Spinal cord (tissue), 10 donors: Measurements from ENCODE around the gene ATRX. TPM values are rescaled to one million over a fixed set of nuclear protein-coding genes. Genes with fewer than 3 reads are reported as not detected.
A peak's percentile ranks its signal among the peaks of the same experiment; 100 is the strongest.
"Not testable (repeated sequence)": the region's sequence is repeated elsewhere in the genome, so short reads cannot be mapped to it uniquely, and the experiment has no call there.

Source experiments
- DNase-seq, 6 donors: peaks; one replicate each; pipeline versions ENCODE4 v3.0.0 to v3.0.0-alpha.2; 2013 to 2015; ENCODE audit warnings: low spot score in 6 of 6, low read depth in 4 of 6
- H3K27ac ChIP-seq: one replicate; pipeline ENCODE4 v1.5.1; 2013; ENCODE audit warnings: low read depth, low read length, control low read depth
- H3K27me3 ChIP-seq: one replicate; pipeline ENCODE4 v1.6.1; 2013; ENCODE audit warnings: low read length; ENCODE audit not compliant: control insufficient read depth, insufficient read depth
- H3K36me3 ChIP-seq: one replicate; pipeline ENCODE4 v1.6.1; 2013; ENCODE audit warnings: low read length; ENCODE audit not compliant: control insufficient read depth, insufficient read depth
- H3K4me1 ChIP-seq: one replicate; pipeline ENCODE4 v1.6.1; 2013; ENCODE audit warnings: low read length; ENCODE audit not compliant: control insufficient read depth, insufficient read depth
- H3K4me3 ChIP-seq: one replicate; pipeline ENCODE4 v1.5.1; 2013; ENCODE audit warnings: low read depth, low read length, control low read depth
- H3K9me3 ChIP-seq: one replicate; pipeline ENCODE4 v1.6.1; 2013; ENCODE audit warnings: low read length; ENCODE audit not compliant: control insufficient read depth, insufficient read depth
- WGBS: methylation state at CpG from one replicate; pipeline ENCODE4 v1.1.5; 2013; ENCODE audit warnings: missing lambda C conversion rate; ENCODE audit not compliant: insufficient coverage; 5-methylcytosine and 5-hydroxymethylcytosine counted together
- polyA plus RNA-seq, 2 donors: library from polyadenylated mRNA; unstranded; fragments of 120-200 nt; gene quantifications; one replicate each; pipeline ENCODE4 v1.2.1, GENCODE V29; 2013; ENCODE audit not compliant: insufficient read length in 2 of 2
- total RNA-seq, 2 donors: library from RNA; depleted of rRNA in 1 of 2; stranded (reverse); fragments of 120-200 nt in 1 of 2; fragments of >200 nt in 1 of 2; gene quantifications; one replicate each; pipeline versions ENCODE4 v1.2.3 to v1.2.4, GENCODE V29; 2013 to 2014
- donor health status: healthy.

Gene ATRX
- total and polyA plus RNA-seq, 4 donors, result 51.0 to 213 (median 85.8) TPM

DNA sequence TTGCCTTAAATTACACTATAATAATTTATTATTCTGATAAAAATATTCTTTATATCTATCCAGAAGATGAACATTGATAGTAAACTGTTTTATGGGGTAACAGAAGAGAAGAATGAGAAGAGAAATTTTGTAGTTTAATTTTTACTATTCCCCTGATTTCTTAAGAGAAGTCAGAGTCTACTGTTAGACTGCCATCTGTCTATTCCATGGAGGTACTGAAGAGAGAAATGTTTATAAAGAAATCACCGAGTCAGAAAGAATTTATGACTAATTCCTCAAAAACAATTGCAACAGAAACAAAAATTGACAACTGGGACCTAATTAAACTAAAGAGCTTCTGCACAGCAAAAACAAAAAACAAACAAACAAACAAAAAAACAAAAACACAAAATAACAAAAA lies 188.9 kb downstream of the ATRX start:
- H3K4me1 ChIP-seq, result no peaks in the 10 kb centered on the region
- no peaks in the 10 kb centered on the region for H3K36me3 ChIP-seq
- H3K4me3 ChIP-seq, result no peak overlapping the region
- no peaks in the 10 kb centered on the region for H3K9me3 ChIP-seq
- WGBS, result no CpG with 5 or more reads among the region's 1 CpG
- DNase-seq, result peak in 1 of 6 donors; percentile 1
- no peak overlapping the region for H3K27ac ChIP-seq
- no peaks in the 10 kb centered on the region for H3K27me3 ChIP-seq

DNA sequence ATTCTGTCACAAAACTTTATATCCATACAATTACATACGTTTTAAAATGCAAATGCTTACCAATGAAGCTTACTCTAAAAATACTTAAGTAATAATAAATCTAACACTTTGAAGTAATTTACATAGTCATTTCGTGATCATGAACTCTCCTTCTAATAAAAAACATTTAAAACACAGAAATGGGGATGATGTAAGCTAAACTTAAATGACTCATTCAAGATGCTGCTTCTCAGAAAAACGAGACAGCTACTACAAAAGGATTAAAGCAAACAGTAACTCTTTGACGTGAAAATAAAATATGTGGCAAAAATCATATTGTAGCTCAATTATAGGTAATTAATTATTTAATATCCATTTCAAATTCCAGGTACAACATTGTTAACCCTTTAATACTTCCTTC lies 190.2 kb downstream of the ATRX start:
- no peaks in the 10 kb centered on the region for H3K27me3 ChIP-seq
- no CpG with 5 or more reads among the region's 4 CpGs for WGBS
- DNase-seq, result no peak
- H3K4me3 ChIP-seq, result no peak overlapping the region
- H3K4me1 ChIP-seq, result no peaks in the 10 kb centered on the region
- no peaks in the 10 kb centered on the region for H3K36me3 ChIP-seq
- H3K9me3 ChIP-seq, result no peaks in the 10 kb centered on the region
- H3K27ac ChIP-seq, result no peak overlapping the region

- Histone ChIP-seq H3K27ac (no peak overlapping the region), H3K36me3 (no peaks in the 10 kb centered on the region), H3K9me3 (no peaks in the 10 kb centered on the region), H3K4me3 (no peak overlapping the region), H3K4me1 (no peaks in the 10 kb centered on the region), H3K27me3 (no peaks in the 10 kb centered on the region)
- WGBS, result no CpG with 5 or more reads among the region's 3 CpGs
- no peak for DNase-seq
Observed at GRCh38 chrX:77572322-77572721, 213.7 kb downstream of the ATRX start.

DNA sequence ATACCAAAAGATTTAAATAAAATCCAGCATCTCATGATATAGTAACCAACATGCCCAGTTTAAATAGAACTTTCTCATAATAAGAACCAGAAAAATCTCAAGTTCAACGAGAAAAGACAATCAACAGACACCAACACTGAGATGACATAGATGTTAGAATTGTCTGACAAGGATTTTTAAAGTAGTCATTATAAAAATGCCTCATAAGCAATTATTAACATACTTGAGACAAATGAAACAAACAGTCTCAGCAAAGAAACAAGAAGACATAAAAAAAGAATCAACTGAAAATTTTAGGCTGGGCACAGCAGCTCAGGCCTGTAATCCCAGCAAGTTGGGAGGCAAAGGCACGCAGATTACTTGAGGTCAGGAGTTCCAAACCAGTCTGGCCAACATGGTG lies 220.7 kb downstream of the ATRX start:
- DNase-seq, result no peak
- Histone ChIP-seq H3K27ac (no peak overlapping the region), H3K9me3 (peaks cover 1% of the 10 kb centered on the region), H3K27me3 (no peaks in the 10 kb centered on the region), H3K36me3 (no peaks in the 10 kb centered on the region), H3K4me1 (no peaks in the 10 kb centered on the region), H3K4me3 (no peak overlapping the region)
- WGBS, result 89% methylated on average over 1 of the region's 2 CpGs

DNA sequence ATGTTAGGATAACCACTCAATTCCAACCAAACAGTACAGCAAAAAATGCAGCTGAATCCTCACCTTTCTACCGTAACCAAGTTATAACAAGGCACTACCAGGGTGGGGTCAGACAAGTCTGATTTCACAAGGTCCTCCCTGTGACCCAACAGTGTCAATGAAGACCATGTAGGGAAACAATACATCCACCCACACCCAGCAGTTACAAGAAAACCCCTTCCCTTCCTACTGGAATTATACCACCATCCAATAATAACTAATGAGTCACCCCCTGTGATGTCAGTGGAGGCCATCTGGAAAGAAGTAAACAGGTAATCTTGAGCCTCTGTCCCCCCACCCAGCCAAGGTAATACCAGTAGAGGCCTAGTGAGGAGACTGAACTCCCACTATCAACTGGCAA lies 221.2 kb downstream of the ATRX start:
- WGBS, result 80% methylated on average over 1 of the region's 1 CpG
- H3K27ac ChIP-seq, result no peak overlapping the region
- no peaks in the 10 kb centered on the region for H3K27me3 ChIP-seq
- H3K4me1 ChIP-seq, result no peaks in the 10 kb centered on the region
- no peaks in the 10 kb centered on the region for H3K36me3 ChIP-seq
- H3K9me3 ChIP-seq, result peaks cover 1% of the 10 kb centered on the region
- H3K4me3 ChIP-seq, result no peak overlapping the region
- DNase-seq, result no peak

DNA sequence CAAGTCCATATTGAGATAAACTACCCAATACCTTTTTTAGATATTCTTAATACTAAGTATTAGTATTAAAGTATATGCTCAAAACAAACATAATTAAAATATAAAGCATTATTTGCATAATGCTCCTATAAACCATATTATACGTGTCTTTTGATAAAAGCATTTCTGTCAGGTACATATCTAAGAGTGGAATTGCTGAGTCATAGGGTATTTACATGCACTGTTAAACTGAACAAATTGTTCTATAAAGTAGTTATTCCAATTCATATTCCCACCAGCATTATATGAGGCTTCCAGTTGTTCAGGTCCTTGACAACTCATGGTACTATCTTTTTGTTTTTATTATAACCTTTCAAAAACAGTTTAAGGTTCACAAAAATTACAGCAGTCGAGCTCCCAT lies 224.6 kb downstream of the ATRX start:
- H3K4me1 ChIP-seq, result no peaks in the 10 kb centered on the region
- no peaks in the 10 kb centered on the region for H3K36me3 ChIP-seq
- peaks cover 1% of the 10 kb centered on the region for H3K9me3 ChIP-seq
- no CpG with 5 or more reads among the region's 2 CpGs for WGBS
- no peaks in the 10 kb centered on the region for H3K27me3 ChIP-seq
- DNase-seq, result no peak
- no peak overlapping the region for H3K4me3 ChIP-seq
- no peak overlapping the region for H3K27ac ChIP-seq

GRCh38 chrX:77556276-77556675 lies 229.7 kb downstream of the ATRX start:
- no peaks in the 10 kb centered on the region for H3K27me3 ChIP-seq
- H3K27ac ChIP-seq, result no peak overlapping the region
- H3K4me3 ChIP-seq, result no peak overlapping the region
- H3K36me3 ChIP-seq, result no peaks in the 10 kb centered on the region
- no peak for DNase-seq
- no peaks in the 10 kb centered on the region for H3K4me1 ChIP-seq
- H3K9me3 ChIP-seq, result no peaks in the 10 kb centered on the region

DNA sequence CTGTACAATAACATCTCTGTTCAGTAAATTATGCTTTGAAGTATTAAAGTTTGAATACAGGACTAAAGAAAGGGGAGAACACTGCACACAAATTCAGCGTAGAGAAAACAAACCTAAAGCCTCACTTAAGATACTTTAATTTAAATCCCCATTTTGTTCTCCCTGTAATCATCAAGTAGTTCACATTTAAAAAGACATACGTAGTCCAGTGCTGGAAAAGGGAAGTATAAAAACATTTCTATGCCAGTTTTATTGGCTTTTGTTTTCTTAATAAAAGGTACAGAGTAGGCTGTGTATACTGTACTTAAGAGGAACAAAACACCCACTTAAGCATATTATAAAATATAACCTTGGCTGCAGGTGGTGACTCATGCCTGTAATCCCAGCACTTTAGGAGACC lies 237.3 kb downstream of the ATRX start:
- no peaks in the 10 kb centered on the region for H3K36me3 ChIP-seq
- H3K9me3 ChIP-seq, result no peaks in the 10 kb centered on the region

GRCh38 chrX:77539778-77540177 lies 246.2 kb downstream of the ATRX start:
- not testable (repeated sequence) for H3K4me3 ChIP-seq, H3K36me3 ChIP-seq, DNase-seq, H3K4me1 ChIP-seq, H3K9me3 ChIP-seq, H3K27me3 ChIP-seq, H3K27ac ChIP-seq
- no CpG with 5 or more reads among the region's 2 CpGs for WGBS

More for the DNA sequence above, 237.3 kb downstream of the ATRX start:
- Histone ChIP-seq H3K4me3 (no peak overlapping the region), H3K27ac (no peak overlapping the region), H3K27me3 (no peaks in the 10 kb centered on the region), H3K4me1 (no peaks in the 10 kb centered on the region)
- no CpG with 5 or more reads among the region's 2 CpGs for WGBS
- DNase-seq, result no peak

GRCh38 chrX:77531261-77531660 lies 254.8 kb downstream of the ATRX start:
- not testable (repeated sequence) for H3K36me3 ChIP-seq, H3K9me3 ChIP-seq, H3K27ac ChIP-seq, H3K4me1 ChIP-seq, H3K4me3 ChIP-seq, H3K27me3 ChIP-seq, DNase-seq
- WGBS, result 100% methylated on average over 1 of the region's 2 CpGs
